ENCODE results near the gene SAP30.

SAP30 gene

GRCh38 chr4:173415092-173415491 lies 44.3 kb downstream of the SAP30 start:
- no peak for DNase-seq (ENCODE audit: low read depth in 2 of 2)

- no peak for DNase-seq (ENCODE audit: low read depth in 2 of 2)
Observed at GRCh38 chr4:173415885-173416653, 45.3 kb downstream of the SAP30 start.

GRCh38 chr4:173417833-173418232 lies 47.1 kb downstream of the SAP30 start:
- no peak for DNase-seq (ENCODE audit: low read depth in 2 of 2)

GRCh38 chr4:173418639-173419038 lies 47.9 kb downstream of the SAP30 start:
- DNase-seq (ENCODE audit: low read depth in 2 of 2) = no peak

GRCh38 chr4:173420324-173420752 lies 49.6 kb downstream of the SAP30 start:
- DNase-seq (ENCODE audit: low read depth in 2 of 2) = no peak

- no peak for DNase-seq (ENCODE audit: low read depth in 2 of 2)
Observed at GRCh38 chr4:173420801-173421200, 50.0 kb downstream of the SAP30 start.

- peak; percentile 80 to 84 for DNase-seq (ENCODE audit: low read depth in 2 of 2)
Observed at GRCh38 chr4:173424899-173425805, 54.4 kb downstream of the SAP30 start.

- DNase-seq (ENCODE audit: low read depth in 2 of 2) = no peak
Observed at GRCh38 chr4:173426064-173426463, 55.3 kb downstream of the SAP30 start.

Data from fibroblast of skin of left quadriceps (primary cell).